ENCODE results near the gene TMEM170A.

Gene TMEM170A

DNA sequence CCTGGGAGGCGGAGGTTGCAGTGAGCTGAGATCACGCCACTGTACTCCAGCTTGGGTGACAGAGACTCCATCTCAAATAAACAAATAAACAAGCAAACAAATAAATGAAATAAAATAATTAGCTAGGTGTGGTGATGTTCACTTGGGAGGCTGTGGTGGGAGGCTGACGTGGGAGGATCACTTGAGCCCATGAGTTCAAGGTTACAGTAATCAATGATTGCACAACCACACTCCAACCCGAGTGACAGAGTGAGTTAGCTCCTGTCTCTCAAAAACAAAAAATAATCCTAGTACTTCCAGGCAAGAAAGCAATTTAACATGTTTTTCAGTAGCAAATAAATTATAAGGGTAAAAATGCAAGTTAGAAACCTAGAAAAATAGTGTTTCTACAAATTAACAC is 57.5 kb downstream of the TMEM170A start:
- Histone ChIP-seq H3K4me3 (ENCODE audit: low read length) (no peak overlapping the region), H3K4me1 (ENCODE audit: low read length) (no peaks in the 10 kb centered on the region), H2AFZ (ENCODE audit: low read depth, low read length) (no peak overlapping the region), H3K27me3 (ENCODE audit: low read depth, low read length) (no peaks in the 10 kb centered on the region), H4K20me1 (ENCODE audit: insufficient read depth, low read length) (no peaks in the 10 kb centered on the region), H3K27ac (ENCODE audit: low read length) (no peak overlapping the region), H3K36me3 (replicated peaks; ENCODE audit: low read depth, low read length) (no peaks in the 10 kb centered on the region), H3K9ac (ENCODE audit: low read length) (no peak overlapping the region), H3K9me3 (ENCODE audit: insufficient read depth, low read length) (no peaks in the 10 kb centered on the region), H3K79me2 (ENCODE audit: low read length) (no peaks in the 10 kb centered on the region), H3K4me2 (ENCODE audit: low read length) (no peak overlapping the region)
- TF ChIP-seq EZH2phosphoT487 (IDR thresholded peaks at IDR 0.05; ENCODE audit: low read depth), result no peak
- TF ChIP-seq, protein P1, sequence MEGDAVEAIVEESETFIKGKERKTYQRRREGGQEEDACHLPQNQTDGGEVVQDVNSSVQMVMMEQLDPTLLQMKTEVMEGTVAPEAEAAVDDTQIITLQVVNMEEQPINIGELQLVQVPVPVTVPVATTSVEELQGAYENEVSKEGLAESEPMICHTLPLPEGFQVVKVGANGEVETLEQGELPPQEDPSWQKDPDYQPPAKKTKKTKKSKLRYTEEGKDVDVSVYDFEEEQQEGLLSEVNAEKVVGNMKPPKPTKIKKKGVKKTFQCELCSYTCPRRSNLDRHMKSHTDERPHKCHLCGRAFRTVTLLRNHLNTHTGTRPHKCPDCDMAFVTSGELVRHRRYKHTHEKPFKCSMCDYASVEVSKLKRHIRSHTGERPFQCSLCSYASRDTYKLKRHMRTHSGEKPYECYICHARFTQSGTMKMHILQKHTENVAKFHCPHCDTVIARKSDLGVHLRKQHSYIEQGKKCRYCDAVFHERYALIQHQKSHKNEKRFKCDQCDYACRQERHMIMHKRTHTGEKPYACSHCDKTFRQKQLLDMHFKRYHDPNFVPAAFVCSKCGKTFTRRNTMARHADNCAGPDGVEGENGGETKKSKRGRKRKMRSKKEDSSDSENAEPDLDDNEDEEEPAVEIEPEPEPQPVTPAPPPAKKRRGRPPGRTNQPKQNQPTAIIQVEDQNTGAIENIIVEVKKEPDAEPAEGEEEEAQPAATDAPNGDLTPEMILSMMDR (IDR thresholded peaks at IDR 0.05; ENCODE audit: low read depth, low read length), result no peak

DNA sequence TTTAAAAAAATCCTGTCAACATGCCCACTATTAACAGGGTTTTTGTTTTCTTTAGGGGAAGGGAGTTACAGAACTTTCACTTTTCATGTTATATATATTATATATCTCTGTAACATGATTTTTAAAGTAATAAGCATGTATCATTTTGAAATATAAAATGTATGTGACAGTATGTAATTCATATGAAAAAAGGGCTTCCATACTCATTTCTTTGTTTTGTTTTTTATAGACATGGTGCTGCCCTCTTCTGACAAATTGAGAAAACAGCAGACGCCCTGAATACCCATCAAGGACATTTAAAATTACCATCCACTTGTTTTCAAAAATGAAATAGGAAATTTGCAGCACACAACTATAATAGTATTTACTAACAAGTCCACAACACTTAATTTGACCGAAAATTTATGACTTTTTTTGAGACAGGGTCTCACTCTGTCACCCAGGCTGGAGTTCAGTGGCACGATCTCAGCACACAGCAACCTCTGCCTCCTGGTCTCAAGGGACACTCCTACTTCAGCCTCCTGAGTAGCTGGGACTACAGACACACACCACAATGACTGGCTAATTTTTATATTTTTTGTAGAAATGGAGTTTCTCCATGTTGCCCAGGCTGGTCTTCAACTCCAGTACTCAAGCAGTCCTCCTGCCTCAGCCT is 61.5 kb downstream of the TMEM170A start:
- Histone ChIP-seq H3K9ac (ENCODE audit: low read length) (no peak overlapping the region), H3K36me3 (replicated peaks; ENCODE audit: low read depth, low read length) (no peaks in the 10 kb centered on the region), H3K4me3 (ENCODE audit: low read length) (no peak overlapping the region), H3K79me2 (ENCODE audit: low read length) (no peaks in the 10 kb centered on the region), H3K27ac (ENCODE audit: low read length) (no peak overlapping the region), H3K27me3 (ENCODE audit: low read depth, low read length) (no peaks in the 10 kb centered on the region), H3K9me3 (ENCODE audit: insufficient read depth, low read length) (no peaks in the 10 kb centered on the region), H3K4me2 (ENCODE audit: low read length) (no peak overlapping the region), H4K20me1 (ENCODE audit: insufficient read depth, low read length) (no peaks in the 10 kb centered on the region; the same call in 1 of the 2 replicates), H2AFZ (ENCODE audit: low read depth, low read length) (no peak overlapping the region), H3K4me1 (ENCODE audit: low read length) (no peaks in the 10 kb centered on the region)
- TF ChIP-seq, protein P1 (IDR thresholded peaks at IDR 0.05; ENCODE audit: low read depth, low read length), result peak; percentile 63
- no peak for TF ChIP-seq EZH2phosphoT487 (IDR thresholded peaks at IDR 0.05; ENCODE audit: low read depth)

DNA sequence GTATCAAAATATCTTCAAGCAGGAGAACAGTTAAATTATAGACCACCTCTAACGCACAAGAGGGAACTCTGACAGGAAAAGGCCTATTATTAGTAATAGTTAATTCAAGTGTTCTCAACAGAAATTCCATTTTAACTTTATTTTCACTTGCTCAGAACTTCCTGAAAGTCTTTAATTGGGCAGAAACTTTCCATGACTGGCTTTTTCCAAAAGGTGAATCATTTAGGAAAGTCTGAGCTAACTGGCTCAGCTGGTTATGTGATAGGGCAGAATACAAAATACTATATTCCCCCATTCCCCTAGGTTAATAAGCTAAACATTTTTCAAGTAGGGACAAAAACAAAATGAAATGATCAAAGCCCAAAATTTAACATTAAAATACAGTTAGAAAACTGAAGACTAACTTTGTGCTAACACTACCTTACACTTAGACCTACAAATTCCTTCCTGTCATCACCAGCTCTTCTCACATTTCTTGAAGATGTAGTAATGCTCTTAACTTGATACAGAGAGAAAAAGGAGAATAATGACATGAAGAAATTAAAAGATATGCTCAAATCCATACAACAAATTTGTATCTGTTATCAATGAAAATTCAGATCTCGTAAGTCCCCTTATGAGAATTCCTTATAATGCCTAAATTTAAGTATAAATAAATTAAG is 62.2 kb downstream of the TMEM170A start:
- Histone ChIP-seq H3K4me1 (ENCODE audit: low read length) (no peaks in the 10 kb centered on the region), H2AFZ (ENCODE audit: low read depth, low read length) (no peak overlapping the region), H3K4me3 (ENCODE audit: low read length) (no peak overlapping the region)

DNA sequence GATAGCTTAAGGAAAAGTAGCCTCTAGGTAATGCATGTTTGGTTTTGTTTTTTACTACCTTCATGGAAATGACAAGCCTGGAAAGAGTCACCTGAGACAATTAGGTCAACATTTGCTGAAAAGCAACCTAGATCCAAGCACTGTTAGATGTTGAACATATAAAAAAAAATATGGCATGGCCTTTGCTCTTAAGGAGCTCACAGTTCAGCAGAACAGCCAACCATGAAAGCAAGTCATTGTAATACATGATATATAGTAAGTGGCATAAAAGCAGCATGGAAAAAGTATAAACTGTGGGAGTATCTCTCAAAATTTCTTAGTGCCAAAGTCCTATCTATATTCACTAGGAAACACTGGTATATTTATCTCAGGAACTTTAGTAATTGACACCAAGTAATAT is 62.8 kb downstream of the TMEM170A start:
- Histone ChIP-seq H3K27me3 (ENCODE audit: low read depth, low read length) (no peaks in the 10 kb centered on the region), H3K4me1 (ENCODE audit: low read length) (no peaks in the 10 kb centered on the region), H3K36me3 (replicated peaks; ENCODE audit: low read depth, low read length) (no peaks in the 10 kb centered on the region), H4K20me1 (ENCODE audit: insufficient read depth, low read length) (no peaks in the 10 kb centered on the region; the same call in 1 of the 2 replicates), H3K4me3 (ENCODE audit: low read length) (no peak overlapping the region), H3K9me3 (ENCODE audit: insufficient read depth, low read length) (no peaks in the 10 kb centered on the region), H3K27ac (ENCODE audit: low read length) (no peak overlapping the region), H3K9ac (ENCODE audit: low read length) (no peak overlapping the region), H3K4me2 (ENCODE audit: low read length) (no peak overlapping the region), H3K79me2 (ENCODE audit: low read length) (no peaks in the 10 kb centered on the region), H2AFZ (ENCODE audit: low read depth, low read length) (no peak overlapping the region)
- TF ChIP-seq, protein P1 (IDR thresholded peaks at IDR 0.05; ENCODE audit: low read depth, low read length), result no peak
- TF ChIP-seq EZH2phosphoT487 (IDR thresholded peaks at IDR 0.05; ENCODE audit: low read depth), result no peak

More for the DNA sequence above, 62.2 kb downstream of the TMEM170A start:
- TF ChIP-seq EZH2phosphoT487 (IDR thresholded peaks at IDR 0.05; ENCODE audit: low read depth), result no peak
- TF ChIP-seq, protein P1 (IDR thresholded peaks at IDR 0.05; ENCODE audit: low read depth, low read length), result no peak
- Histone ChIP-seq H3K27ac (ENCODE audit: low read length) (no peak overlapping the region), H4K20me1 (ENCODE audit: insufficient read depth, low read length) (no peaks in the 10 kb centered on the region; the same call in 1 of the 2 replicates), H3K79me2 (ENCODE audit: low read length) (no peaks in the 10 kb centered on the region), H3K9me3 (ENCODE audit: insufficient read depth, low read length) (no peaks in the 10 kb centered on the region), H3K36me3 (replicated peaks; ENCODE audit: low read depth, low read length) (no peaks in the 10 kb centered on the region), H3K9ac (ENCODE audit: low read length) (no peak overlapping the region), H3K4me2 (ENCODE audit: low read length) (no peak overlapping the region), H3K27me3 (ENCODE audit: low read depth, low read length) (no peaks in the 10 kb centered on the region)

Data from OCI-LY3 (cell line).